ENCODE data around the gene AMIGO2. TPM values are rescaled to one million over a fixed set of nuclear protein-coding genes. Genes with fewer than 3 reads are reported as not detected.

AMIGO2 gene
- total RNA-seq, 4 donors from 2014 or later: 1.6 to 7.4 (median 3.1) TPM

DNA sequence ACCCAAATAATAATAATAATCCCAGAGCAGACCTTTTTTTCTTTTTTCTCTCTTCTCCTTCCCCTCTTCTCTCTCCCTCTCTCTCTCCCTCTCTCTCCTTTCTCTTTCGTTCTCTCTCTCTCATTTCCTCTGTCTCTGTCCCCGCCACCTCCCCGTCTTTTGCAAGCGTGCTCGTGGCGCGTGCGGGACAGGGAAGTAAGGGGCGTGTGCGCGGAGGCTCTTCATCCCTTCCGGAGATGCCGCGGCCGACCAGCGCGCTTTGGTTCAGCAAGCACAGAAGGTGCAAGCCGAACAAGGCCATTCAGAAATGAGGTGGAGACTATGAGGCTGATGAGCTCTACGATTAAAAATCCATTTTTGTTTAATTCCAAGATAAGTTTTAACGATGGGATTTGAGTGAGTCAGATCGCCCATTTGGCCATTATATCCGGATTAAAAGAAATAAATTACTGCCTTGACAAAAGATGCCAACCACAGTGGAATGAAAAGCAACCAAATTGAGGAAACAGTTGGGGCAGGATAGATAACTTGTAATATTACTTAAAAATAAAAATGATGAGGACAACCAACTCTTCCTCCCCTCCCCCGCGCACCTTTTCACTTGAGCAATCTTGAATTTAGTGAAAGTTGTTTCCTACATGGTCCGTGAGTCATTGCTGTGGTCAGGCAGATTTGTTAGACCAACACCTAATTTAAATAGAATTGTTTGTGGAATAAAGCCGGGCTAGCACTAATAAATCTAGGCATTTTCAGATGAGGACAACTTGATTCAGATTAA is 1.2 kb upstream of the AMIGO2 start:
- Histone ChIP-seq H3K36me3 (no peaks in the 10 kb centered on the region), H3K27me3 (no peaks in the 10 kb centered on the region), H3K4me1 (peaks cover 0 to 12% (median 2%) of the 10 kb centered on the region in 4 donors), H3K4me3 (peak overlapping the region; percentile 59 to 85 (median 81)), H3K9me3 (no peaks in the 10 kb centered on the region), H3K27ac (peak overlapping the region; percentile 75 to 92 (median 88))
- DNase-seq: peak; percentile 58 to 83 (median 83)
- no peak for TF ChIP-seq POLR2A (IDR thresholded peaks at IDR 0.05)
- TF ChIP-seq, protein P1, sequence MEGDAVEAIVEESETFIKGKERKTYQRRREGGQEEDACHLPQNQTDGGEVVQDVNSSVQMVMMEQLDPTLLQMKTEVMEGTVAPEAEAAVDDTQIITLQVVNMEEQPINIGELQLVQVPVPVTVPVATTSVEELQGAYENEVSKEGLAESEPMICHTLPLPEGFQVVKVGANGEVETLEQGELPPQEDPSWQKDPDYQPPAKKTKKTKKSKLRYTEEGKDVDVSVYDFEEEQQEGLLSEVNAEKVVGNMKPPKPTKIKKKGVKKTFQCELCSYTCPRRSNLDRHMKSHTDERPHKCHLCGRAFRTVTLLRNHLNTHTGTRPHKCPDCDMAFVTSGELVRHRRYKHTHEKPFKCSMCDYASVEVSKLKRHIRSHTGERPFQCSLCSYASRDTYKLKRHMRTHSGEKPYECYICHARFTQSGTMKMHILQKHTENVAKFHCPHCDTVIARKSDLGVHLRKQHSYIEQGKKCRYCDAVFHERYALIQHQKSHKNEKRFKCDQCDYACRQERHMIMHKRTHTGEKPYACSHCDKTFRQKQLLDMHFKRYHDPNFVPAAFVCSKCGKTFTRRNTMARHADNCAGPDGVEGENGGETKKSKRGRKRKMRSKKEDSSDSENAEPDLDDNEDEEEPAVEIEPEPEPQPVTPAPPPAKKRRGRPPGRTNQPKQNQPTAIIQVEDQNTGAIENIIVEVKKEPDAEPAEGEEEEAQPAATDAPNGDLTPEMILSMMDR (IDR thresholded peaks at IDR 0.05): no peak

DNA sequence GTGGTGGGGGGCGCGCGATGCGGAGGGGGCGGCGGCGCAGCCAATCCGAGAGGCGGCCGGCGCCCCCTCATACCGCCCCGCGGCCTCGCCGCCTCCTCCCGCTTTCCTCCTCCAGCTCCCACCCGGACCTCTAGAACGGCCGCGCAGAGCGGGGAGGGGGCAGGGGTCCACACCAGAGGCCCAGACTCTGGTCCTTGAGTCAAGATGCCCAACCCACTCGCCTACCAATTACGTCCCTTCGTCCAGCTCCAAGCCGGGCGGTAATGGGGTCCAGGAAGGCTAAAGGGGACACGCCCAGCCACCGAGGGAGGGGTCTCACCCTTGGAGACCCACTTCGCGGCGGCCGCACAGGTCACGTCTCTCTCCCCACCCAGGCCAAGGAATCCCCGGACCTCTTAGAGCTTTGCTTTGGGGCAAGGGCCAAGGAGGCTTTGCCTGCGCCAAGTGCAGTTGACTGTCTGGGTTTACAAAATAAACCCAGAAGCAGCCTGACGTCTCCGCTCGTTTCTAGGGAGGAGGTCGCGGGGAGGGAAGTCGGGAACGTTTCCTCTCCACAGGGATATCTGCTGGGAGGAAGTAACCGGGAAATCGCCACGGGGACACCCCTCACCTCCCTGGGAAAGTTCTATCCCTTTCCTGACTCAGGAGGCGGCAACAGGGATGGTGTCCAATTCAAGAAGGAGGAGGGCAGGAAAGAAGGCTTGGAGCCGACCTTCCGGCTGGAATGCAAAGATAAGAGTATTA is 394 bp upstream of the AMIGO2 start:
- Histone ChIP-seq H3K9me3 (no peaks in the 10 kb centered on the region), H3K27me3 (no peaks in the 10 kb centered on the region), H3K4me1 (peaks cover 0 to 6% (median 2%) of the 10 kb centered on the region in 4 donors), H3K27ac (peak overlapping the region; percentile 75 to 92 (median 88)), H3K36me3 (no peaks in the 10 kb centered on the region), H3K4me3 (peak overlapping the region; percentile 59 to 85 (median 81))
- DNase-seq: peak; percentile 42 to 69 (median 62)
- TF ChIP-seq, protein P1 (IDR thresholded peaks at IDR 0.05): no peak
- TF ChIP-seq POLR2A (IDR thresholded peaks at IDR 0.05): no peak

DNA sequence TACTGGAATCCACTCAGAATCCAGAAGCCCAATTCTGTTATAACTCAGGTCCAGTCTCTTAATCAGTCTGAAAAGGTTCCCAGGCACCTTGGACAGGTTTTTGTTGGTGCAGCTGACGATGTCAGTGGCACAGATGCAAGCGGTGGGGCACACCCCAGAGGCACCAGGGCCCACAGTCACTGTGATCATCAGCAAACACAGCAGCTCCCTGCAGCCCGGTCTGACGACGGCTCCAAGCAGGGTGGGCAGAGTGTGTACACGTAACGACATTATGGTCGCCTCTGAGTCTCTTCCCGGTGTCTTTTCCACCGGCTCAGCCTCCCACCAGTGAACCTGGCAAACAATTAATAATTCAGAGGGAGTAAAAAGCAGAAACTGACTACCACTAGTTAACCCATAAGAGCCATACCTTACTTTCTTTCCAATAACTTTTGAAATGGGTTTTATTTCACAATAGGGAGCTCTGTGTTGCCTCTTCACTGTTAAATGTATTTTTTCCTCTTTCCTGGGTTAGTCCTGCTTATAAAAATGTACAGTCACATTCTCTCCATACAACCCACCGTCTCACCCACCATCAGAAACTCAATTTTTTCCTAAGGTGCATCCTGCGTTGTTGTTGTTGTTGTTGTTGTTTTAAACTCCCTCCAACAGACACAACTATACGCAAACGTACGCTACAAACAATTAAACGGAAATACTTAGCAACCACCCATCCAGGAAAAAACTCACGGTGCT is 859 bp downstream of the AMIGO2 start:
- Histone ChIP-seq H3K4me3 (peak overlapping the region; percentile 59 to 85 (median 81)), H3K27me3 (no peaks in the 10 kb centered on the region), H3K36me3 (no peaks in the 10 kb centered on the region), H3K9me3 (no peaks in the 10 kb centered on the region), H3K4me1 (peaks cover 0 to 3% (median 0%) of the 10 kb centered on the region in 4 donors), H3K27ac (peak overlapping the region; percentile 75 to 92 (median 88))
- peak in 2 of 3 donors; percentile 60 to 71 for DNase-seq
- TF ChIP-seq, protein P1 (IDR thresholded peaks at IDR 0.05): no peak
- no peak for TF ChIP-seq POLR2A (IDR thresholded peaks at IDR 0.05)

DNA sequence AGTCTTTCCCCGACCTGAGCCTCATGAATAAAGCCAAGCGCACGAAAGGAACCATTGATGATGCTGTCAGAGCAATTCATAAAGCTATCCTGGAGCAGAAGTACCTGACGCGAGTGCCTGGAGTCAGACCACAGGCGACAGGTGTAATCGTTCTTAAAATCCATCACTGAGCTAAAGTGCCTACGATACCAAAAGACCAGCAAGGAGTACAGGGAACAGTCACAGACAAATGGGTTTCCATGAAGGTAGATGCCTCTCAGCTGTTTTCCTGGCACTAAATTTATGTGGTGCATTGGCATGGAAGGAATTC is 1.7 kb downstream of the AMIGO2 start:
- Histone ChIP-seq H3K4me3 (peak overlapping the region in 2 of 4 donors; percentile 10 to 85), H3K27ac (peak overlapping the region in 1 of 4 donors; percentile 86), H3K4me1 (peaks cover 0 to 3% (median 0%) of the 10 kb centered on the region in 4 donors), H3K9me3 (no peaks in the 10 kb centered on the region), H3K36me3 (no peaks in the 10 kb centered on the region), H3K27me3 (no peaks in the 10 kb centered on the region)
- TF ChIP-seq, protein P1 (IDR thresholded peaks at IDR 0.05): no peak
- TF ChIP-seq POLR2A (IDR thresholded peaks at IDR 0.05): no peak
- no peak for DNase-seq

Data from Peyer's patch (tissue), 4 donors.